GM06990 (cell line): ENCODE results near the gene SYPL2.
A peak's percentile ranks its signal among the peaks of the same experiment; 100 is the strongest.

ENCODE experiments used
- DNase-seq: peaks from one replicate; pipeline ENCODE4 v3.0.0-alpha.2; 2011; ENCODE audit not compliant: insufficient read length; ENCODE audit errors: extremely low read depth
- H3K27me3 ChIP-seq: replicated peaks from 2 replicates; pipeline ENCODE4 v1.6.0; 2011; ENCODE audit warnings: low read length; ENCODE audit not compliant: control insufficient read depth, insufficient read depth
- H3K36me3 ChIP-seq: 2 replicates; pipeline ENCODE4 v1.5.1; 2011; ENCODE audit warnings: low read length; ENCODE audit not compliant: control insufficient read depth, insufficient read depth
- H3K4me3 ChIP-seq: replicated peaks from 2 replicates; pipeline ENCODE4 v1.5.1; 2011; ENCODE audit warnings: low read depth, mild to moderate bottlenecking, control low read depth, low read length
- TF ChIP-seq, protein P1 (sequence below): IDR thresholded peaks from 2 replicates; pipeline ENCODE4 v1.5.1; 2011; ENCODE audit warnings: low read length, control low read depth, mild to moderate bottlenecking, inconsistent platforms; ENCODE audit not compliant: insufficient read depth, poor library complexity, severe bottlenecking

The SYPL2 gene

DNA sequence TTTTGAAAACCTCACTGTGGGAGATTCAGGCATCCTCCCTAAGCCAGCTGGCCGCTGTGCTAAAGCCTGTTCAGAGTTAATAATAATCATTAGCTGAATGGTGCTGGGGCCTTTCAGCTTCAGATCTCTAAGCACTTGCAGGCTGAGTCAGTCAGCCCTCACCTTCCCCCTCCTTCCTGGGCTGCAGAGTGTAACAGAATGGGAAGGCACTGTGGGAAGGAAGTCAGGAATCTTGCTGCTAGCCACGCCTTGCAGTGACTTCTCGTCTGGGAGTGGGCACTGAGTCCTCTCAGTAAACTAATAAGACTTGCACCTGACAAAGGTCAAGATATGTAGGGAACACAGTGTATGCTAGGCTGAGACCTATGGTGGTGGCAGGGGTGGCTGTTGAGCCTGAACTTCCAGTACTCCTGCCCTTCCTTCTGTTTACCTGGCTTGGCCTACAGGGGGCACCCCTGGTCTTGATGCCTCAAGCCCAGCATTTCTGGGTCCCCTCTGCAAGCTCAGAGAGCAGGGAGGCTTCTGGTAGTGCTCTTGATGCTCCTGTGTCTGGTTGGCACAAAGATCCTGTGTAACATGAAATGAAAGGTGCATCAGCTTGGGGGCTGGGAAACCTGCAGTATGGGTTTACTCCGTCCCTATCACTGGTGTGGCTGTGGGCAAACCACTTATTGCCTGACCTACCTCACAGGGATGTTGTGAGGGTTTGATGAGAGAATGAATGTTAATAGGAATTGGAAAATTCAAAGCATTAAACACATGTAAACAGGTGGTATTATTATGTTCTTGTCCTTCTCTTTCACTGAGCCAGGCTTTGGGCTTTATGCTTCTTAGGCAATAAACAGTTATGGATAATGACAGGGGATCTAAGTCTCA, 33.6 kb downstream of the SYPL2 start:
- TF ChIP-seq, protein P1, sequence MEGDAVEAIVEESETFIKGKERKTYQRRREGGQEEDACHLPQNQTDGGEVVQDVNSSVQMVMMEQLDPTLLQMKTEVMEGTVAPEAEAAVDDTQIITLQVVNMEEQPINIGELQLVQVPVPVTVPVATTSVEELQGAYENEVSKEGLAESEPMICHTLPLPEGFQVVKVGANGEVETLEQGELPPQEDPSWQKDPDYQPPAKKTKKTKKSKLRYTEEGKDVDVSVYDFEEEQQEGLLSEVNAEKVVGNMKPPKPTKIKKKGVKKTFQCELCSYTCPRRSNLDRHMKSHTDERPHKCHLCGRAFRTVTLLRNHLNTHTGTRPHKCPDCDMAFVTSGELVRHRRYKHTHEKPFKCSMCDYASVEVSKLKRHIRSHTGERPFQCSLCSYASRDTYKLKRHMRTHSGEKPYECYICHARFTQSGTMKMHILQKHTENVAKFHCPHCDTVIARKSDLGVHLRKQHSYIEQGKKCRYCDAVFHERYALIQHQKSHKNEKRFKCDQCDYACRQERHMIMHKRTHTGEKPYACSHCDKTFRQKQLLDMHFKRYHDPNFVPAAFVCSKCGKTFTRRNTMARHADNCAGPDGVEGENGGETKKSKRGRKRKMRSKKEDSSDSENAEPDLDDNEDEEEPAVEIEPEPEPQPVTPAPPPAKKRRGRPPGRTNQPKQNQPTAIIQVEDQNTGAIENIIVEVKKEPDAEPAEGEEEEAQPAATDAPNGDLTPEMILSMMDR = peak; percentile 65

DNA sequence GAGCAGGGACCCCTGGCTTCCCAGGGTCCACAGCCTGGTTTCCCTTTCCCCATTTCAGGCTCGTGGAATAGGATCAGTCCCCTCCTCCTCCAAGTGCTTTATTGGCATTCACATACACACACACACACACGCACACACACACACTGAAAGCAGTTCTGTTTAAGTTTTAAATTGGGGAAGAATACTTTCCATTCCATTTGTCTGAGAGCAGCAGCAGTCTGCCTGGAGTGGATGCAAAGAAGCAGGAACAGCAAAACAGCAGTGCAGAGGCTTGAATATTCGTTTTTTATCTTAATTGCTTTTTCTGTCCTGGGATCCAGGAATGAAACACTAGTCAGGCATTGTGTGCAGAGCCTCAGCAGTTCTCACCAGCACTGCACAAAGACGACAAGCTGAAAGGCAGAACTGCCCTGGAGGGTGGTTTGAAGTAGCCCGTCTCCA, 34.6 kb downstream of the SYPL2 start:
- Histone ChIP-seq H3K27me3 (no peaks in the 10 kb centered on the region), H3K36me3 (peaks cover 16% of the 10 kb centered on the region), H3K4me3 (no peak overlapping the region)
- no peak for DNase-seq
- TF ChIP-seq, protein P1 = no peak

More for the DNA sequence above, 33.6 kb downstream of the SYPL2 start:
- Histone ChIP-seq H3K36me3 (peaks cover 21% of the 10 kb centered on the region), H3K27me3 (no peaks in the 10 kb centered on the region), H3K4me3 (no peak overlapping the region)
- DNase-seq = no peak

DNA sequence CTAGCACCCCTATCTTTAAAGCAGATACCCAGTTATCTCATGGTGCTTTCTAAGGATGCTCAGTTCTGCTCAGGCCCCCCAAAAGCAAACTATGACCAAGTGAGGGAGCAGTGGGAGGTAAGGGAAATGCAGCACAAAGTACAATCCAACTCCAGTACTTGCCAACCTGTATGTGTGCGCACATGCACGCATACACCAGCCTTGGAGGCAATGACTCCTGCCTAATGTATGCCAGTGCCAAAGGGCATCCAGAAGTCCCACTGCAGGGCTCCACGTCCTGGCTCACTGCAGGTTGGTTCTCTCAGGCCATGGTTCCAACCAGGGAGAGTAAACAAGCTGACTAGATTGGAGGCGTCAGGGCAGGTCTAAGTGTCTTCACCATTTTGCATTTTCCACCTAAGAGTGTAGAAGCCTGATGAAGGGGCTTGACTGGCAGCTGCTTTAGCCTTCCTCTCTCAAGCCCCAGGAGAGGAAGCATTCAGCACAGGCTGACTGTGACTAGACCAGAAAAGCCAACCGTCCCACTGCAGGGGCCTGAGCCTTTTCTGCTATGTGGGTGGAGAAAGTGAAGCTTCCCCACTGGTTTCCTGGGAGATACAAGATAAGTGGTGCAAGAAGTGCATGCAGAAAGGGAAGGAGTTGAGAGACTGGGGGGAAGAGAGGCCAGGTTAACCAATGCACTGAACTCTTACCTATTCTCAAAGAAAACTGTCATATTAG, 35.5 kb downstream of the SYPL2 start:
- TF ChIP-seq, protein P1 = no peak
- no peaks in the 10 kb centered on the region for H3K27me3 ChIP-seq
- no peak for DNase-seq
- H3K4me3 ChIP-seq = no peak overlapping the region
- peaks cover 12% of the 10 kb centered on the region for H3K36me3 ChIP-seq

DNA sequence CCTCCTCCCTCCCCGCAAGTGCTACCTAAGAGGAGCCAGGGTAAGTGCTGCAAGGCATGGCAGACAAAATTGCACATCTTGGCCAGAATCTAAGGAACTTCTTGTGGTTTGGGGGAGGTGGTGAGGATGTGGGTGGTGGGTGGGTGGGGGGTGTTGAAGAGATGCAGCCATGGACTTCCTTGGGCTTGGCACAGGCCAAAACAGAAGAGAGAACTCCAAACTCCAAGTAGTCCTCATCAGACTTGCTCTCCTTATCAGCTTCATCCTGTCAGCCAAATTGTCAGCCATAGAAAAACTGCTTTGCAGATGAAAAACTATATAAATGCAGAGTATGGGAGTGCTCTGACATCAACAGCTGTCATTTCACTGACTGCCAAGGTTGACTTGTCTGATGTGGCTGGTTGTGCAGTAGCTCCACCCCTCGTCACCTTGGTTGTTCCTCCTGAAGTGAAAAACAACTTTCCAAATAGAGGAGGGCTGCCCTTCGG, 36.1 kb downstream of the SYPL2 start:
- no peak for DNase-seq
- TF ChIP-seq, protein P1 = no peak

DNA sequence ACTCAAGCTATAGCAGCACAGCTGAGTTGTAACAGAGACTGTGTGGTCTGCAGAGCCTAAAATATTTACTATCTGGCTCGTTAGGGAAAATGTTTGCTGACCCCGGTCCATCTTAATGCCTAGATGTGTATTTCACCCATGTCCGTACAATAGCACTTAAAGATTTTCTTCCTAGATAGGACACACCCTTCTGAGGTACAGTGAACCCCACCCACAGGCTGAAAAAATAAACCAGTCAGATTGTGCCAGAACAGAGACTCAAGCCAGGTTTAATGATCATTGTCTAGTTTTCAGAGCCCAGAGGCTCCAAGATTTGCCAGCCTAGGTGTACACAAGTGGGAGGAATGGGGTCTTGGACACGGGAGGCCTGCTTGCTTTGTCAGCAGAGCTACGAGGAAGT, 37.6 kb downstream of the SYPL2 start:
- DNase-seq = no peak
- TF ChIP-seq, protein P1 = no peak
- H3K36me3 ChIP-seq = no peaks in the 10 kb centered on the region; the same call in 1 of the 2 replicates
- H3K27me3 ChIP-seq = no peaks in the 10 kb centered on the region
- H3K4me3 ChIP-seq = no peak overlapping the region

More for the DNA sequence above, 36.1 kb downstream of the SYPL2 start:
- no peaks in the 10 kb centered on the region for H3K27me3 ChIP-seq
- no peak overlapping the region for H3K4me3 ChIP-seq
- H3K36me3 ChIP-seq = peaks cover 7% of the 10 kb centered on the region
